HL-60 (cell line): ENCODE data around the gene NR1H4.

Experiments
- DNase-seq, 2 experiments: peaks; one replicate each; pipeline ENCODE4 v3.0.0-alpha.2; 2010 to 2020; ENCODE audit warnings: low read depth in 1 of 2, low spot score in 1 of 2
- H3K27ac ChIP-seq: fragments of 250-450 bp; sonication (Bioruptor Pico); replicated peaks from 2 replicates; pipeline ENCODE4 v1.5.1; 2020; ENCODE audit warnings: mild to moderate bottlenecking, moderate library complexity
- H3K27me3 ChIP-seq: fragments of 250-450 bp; sonication (Bioruptor Pico); 2 replicates; pipeline ENCODE4 v1.5.1; 2021; ENCODE audit warnings: mild to moderate bottlenecking, moderate library complexity; ENCODE audit not compliant: insufficient read depth, poor library complexity, severe bottlenecking
- H3K4me3 ChIP-seq: replicated peaks from 2 replicates; pipeline ENCODE4 v1.5.1; 2011; ENCODE audit warnings: mild to moderate bottlenecking, control low read depth, low read length; ENCODE audit not compliant: insufficient read depth
- CTCF ChIP-seq: IDR thresholded peaks from one replicate; pipeline ENCODE4 v1.5.1; 2011; ENCODE audit warnings: low read length, control low read depth, inconsistent platforms; ENCODE audit not compliant: insufficient read depth
- GABPA ChIP-seq: IDR thresholded peaks from 2 replicates; pipeline ENCODE4 v1.6.1; 2012; ENCODE audit warnings: low read depth
- POLR2AphosphoS5 ChIP-seq: IDR thresholded peaks from 2 replicates; pipeline ENCODE4 v1.6.1; 2012; ENCODE audit warnings: low read depth
- REST ChIP-seq: IDR thresholded peaks from 2 replicates; pipeline ENCODE4 v1.6.1; 2012; ENCODE audit warnings: low read depth; ENCODE audit not compliant: insufficient replicate concordance
- SPI1 ChIP-seq: IDR thresholded peaks from 2 replicates; pipeline ENCODE4 v1.6.1; 2012; ENCODE audit warnings: low read depth, mild to moderate bottlenecking, borderline replicate concordance

NR1H4 gene

GRCh38 chr12:100448656-100449055 is 25.0 kb upstream of the NR1H4 start:
- Histone ChIP-seq H3K27ac (no peak overlapping the region), H3K4me3 (no peak overlapping the region), H3K27me3 (peaks cover 2% of the 10 kb centered on the region)
- no peak for DNase-seq
- TF ChIP-seq CTCF: no peak
- TF ChIP-seq SPI1: no peak
- TF ChIP-seq REST: no peak
- TF ChIP-seq GABPA: no peak
- no peak for TF ChIP-seq POLR2AphosphoS5

- TF ChIP-seq POLR2AphosphoS5 (no peak), REST (no peak), GABPA (no peak), SPI1 (no peak), CTCF (no peak)
- Histone ChIP-seq H3K27ac (no peak overlapping the region), H3K27me3 (peaks cover 2% of the 10 kb centered on the region), H3K4me3 (no peak overlapping the region)
- no peak for DNase-seq
These were observed 22.9 kb upstream of the NR1H4 start for GRCh38 chr12:100450735-100451134.

- H3K27me3 ChIP-seq: no peaks in the 10 kb centered on the region
- no peak overlapping the region for H3K4me3 ChIP-seq
- DNase-seq: no peak
- TF ChIP-seq REST: no peak
- TF ChIP-seq POLR2AphosphoS5: no peak
- TF ChIP-seq CTCF: no peak
- TF ChIP-seq GABPA: no peak
- TF ChIP-seq SPI1: no peak
- H3K27ac ChIP-seq: no peak overlapping the region
These were observed 19.7 kb upstream of the NR1H4 start for GRCh38 chr12:100453951-100454350.
